HEK293T (cell line): Measurements from ENCODE around the gene CORO1C.

Experiments
- ARNT ChIP-seq: fragments of 450-650 bp; IDR thresholded peaks from 2 replicates; pipeline ENCODE4 v1.6.1; 2017; ENCODE audit warnings: mild to moderate bottlenecking
- BHLHE40 ChIP-seq: fragments of 450-650 bp; IDR thresholded peaks from 2 replicates; pipeline ENCODE4 v1.6.1; 2016; ENCODE audit warnings: mild to moderate bottlenecking, moderate library complexity, borderline replicate concordance
- CTBP1 ChIP-seq: fragments of 450-650 bp; IDR thresholded peaks from 2 replicates; pipeline ENCODE4 v1.6.1; 2016; ENCODE audit warnings: borderline replicate concordance
- ELF4 ChIP-seq: fragments of 450-650 bp; IDR thresholded peaks from 2 replicates; pipeline ENCODE4 v1.6.1; 2017; ENCODE audit warnings: antibody characterized with exemption
- FOXA1 ChIP-seq: fragments of 450-650 bp; IDR thresholded peaks from 2 replicates; pipeline ENCODE4 v1.6.1; 2016; ENCODE audit warnings: mild to moderate bottlenecking
- FOXK2 ChIP-seq: fragments of 450-650 bp; IDR thresholded peaks from 2 replicates; pipeline ENCODE4 v1.6.1; 2016; ENCODE audit warnings: mild to moderate bottlenecking
- HDGF ChIP-seq: fragments of 450-650 bp; IDR thresholded peaks from 2 replicates; pipeline ENCODE4 v1.6.1; 2017; ENCODE audit warnings: antibody characterized with exemption, borderline replicate concordance
- LEF1 ChIP-seq: fragments of 450-650 bp; IDR thresholded peaks from 2 replicates; pipeline ENCODE4 v1.6.1; 2017; ENCODE audit warnings: mild to moderate bottlenecking, borderline replicate concordance
- NFRKB ChIP-seq: fragments of 450-650 bp; IDR thresholded peaks from 2 replicates; pipeline ENCODE4 v1.6.1; 2016; ENCODE audit warnings: mild to moderate bottlenecking, moderate library complexity
- PKNOX1 ChIP-seq: fragments of 450-650 bp; IDR thresholded peaks from 2 replicates; pipeline ENCODE4 v1.6.1; 2016
- SP1 ChIP-seq: fragments of 450-650 bp; IDR thresholded peaks from 2 replicates; pipeline ENCODE4 v1.6.1; 2017
- SUZ12 ChIP-seq: fragments of 450-650 bp; IDR thresholded peaks from 2 replicates; pipeline ENCODE4 v1.6.1; 2016; ENCODE audit warnings: mild to moderate bottlenecking
- TARDBP ChIP-seq: fragments of 450-650 bp; IDR thresholded peaks from 2 replicates; pipeline ENCODE4 v1.6.1; 2016
- ZNF384 ChIP-seq: fragments of 450-650 bp; IDR thresholded peaks from 2 replicates; pipeline ENCODE4 v1.6.1; 2016

- TF ChIP-seq CTBP1 (no peak), ARNT (no peak), SP1 (no peak), FOXK2 (no peak), TARDBP (no peak), SUZ12 (no peak), HDGF (no peak), ELF4 (no peak), BHLHE40 (no peak), FOXA1 (no peak), ZNF384 (no peak), NFRKB (no peak), LEF1 (no peak), PKNOX1 (no peak)
Measured at GRCh38 chr12:108756421-108756820, 25.1 kb upstream of the CORO1C start.
